HUES48 (cell line): ENCODE measurements around the gene MAP4K4.
A peak's percentile ranks its signal among the peaks of the same experiment; 100 is the strongest.
"Not testable (repeated sequence)": the region's sequence is repeated elsewhere in the genome, so short reads cannot be mapped to it uniquely, and the experiment has no call there.

Experiments used
- H3K27ac ChIP-seq: one replicate; pipeline ENCODE4 v1.7.0; 2013; ENCODE audit warnings: low read depth, low read length, inconsistent platforms
- H3K27me3 ChIP-seq: 2 replicates; pipeline ENCODE4 v1.6.1; 2013; ENCODE audit warnings: mild to moderate bottlenecking, low read length; ENCODE audit not compliant: control insufficient read depth, insufficient read depth
- H3K36me3 ChIP-seq: 2 replicates; pipeline ENCODE4 v1.6.1; 2013; ENCODE audit warnings: low read length; ENCODE audit not compliant: control insufficient read depth, insufficient read depth
- H3K4me1 ChIP-seq: 2 replicates; pipeline ENCODE4 v1.6.1; 2013; ENCODE audit warnings: mild to moderate bottlenecking, low read length; ENCODE audit not compliant: control insufficient read depth, insufficient read depth
- H3K4me3 ChIP-seq: 2 replicates; pipeline ENCODE4 v1.5.1; 2013; ENCODE audit warnings: mild to moderate bottlenecking, low read depth, low read length
- H3K9ac ChIP-seq: 2 replicates; pipeline ENCODE4 v1.6.1; 2013; ENCODE audit warnings: mild to moderate bottlenecking, low read depth, low read length, moderate library complexity
- H3K9me3 ChIP-seq: 2 replicates; pipeline ENCODE4 v1.6.1; 2013; ENCODE audit warnings: low read length; ENCODE audit not compliant: control insufficient read depth, insufficient read depth

The MAP4K4 gene

GRCh38 chr2:101930019-101930418 lies 232.5 kb downstream of the MAP4K4 start:
- Histone ChIP-seq H3K27ac (no peak overlapping the region), H3K4me3 (no peak overlapping the region), H3K9ac (no peak overlapping the region), H3K36me3 (no peaks in the 10 kb centered on the region), H3K27me3 (no peaks in the 10 kb centered on the region), H3K9me3 (peaks cover 23% of the 10 kb centered on the region), H3K4me1 (no peaks in the 10 kb centered on the region)

DNA sequence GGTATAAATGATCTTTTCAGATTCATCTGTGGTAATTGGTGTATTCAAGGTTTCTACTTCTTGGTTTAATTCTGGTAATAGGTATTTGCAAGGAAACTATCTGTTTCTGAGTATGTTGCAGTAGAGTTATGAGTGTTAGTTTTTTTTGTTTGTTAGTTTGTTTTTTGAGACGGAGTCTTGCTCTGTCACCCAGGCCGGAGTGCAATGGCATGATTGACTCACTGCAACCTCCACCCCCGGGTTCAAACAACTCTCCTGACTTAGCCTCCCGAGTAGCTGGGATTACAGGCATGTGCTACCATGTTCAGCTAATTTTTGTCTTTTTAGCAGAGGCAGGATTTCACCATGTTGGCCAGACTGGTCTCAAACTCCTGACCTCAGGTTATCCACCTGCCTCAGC lies 233.3 kb downstream of the MAP4K4 start:
- Histone ChIP-seq H3K27me3 (no peaks in the 10 kb centered on the region), H3K4me1 (peaks cover 6% of the 10 kb centered on the region; the same call in 1 of the 2 replicates), H3K4me3 (no peak overlapping the region), H3K9ac (no peak overlapping the region), H3K36me3 (no peaks in the 10 kb centered on the region), H3K27ac (no peak overlapping the region), H3K9me3 (peaks cover 18% of the 10 kb centered on the region)

GRCh38 chr2:101931402-101931801 lies 233.9 kb downstream of the MAP4K4 start:
- H3K9ac ChIP-seq, result no peak overlapping the region
- H3K36me3 ChIP-seq, result no peaks in the 10 kb centered on the region

DNA sequence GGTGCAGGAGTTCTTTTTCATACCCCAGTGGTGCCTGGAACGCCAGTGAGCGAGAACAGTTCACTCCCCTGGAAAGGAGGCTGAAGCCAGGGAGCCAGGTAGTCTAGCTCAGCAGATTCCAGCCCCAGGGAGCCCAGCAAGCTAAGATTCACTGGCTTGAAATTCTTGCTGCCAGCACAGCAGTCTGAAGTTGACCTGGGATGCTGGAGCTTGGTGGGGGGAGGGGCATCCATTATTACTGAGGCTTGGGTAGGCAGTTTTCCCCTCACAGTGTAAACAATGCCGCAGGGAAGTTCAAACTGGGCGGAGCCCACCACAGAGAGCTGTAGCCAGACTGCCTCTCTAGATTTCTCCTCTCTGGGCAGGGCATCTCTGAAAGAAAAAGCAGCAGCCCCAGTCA lies 238.3 kb downstream of the MAP4K4 start:
- H3K4me1 ChIP-seq, H3K9me3 ChIP-seq, H3K4me3 ChIP-seq, H3K36me3 ChIP-seq, H3K27me3 ChIP-seq, H3K9ac ChIP-seq: not testable (repeated sequence)
- peak overlapping the region; percentile 21 for H3K27ac ChIP-seq

More at GRCh38 chr2:101931402-101931801, 233.9 kb downstream of the MAP4K4 start:
- no peak overlapping the region for H3K4me3 ChIP-seq
- H3K4me1 ChIP-seq, result peaks cover 6% of the 10 kb centered on the region; the same call in 1 of the 2 replicates
- H3K27ac ChIP-seq, result no peak overlapping the region
- H3K9me3 ChIP-seq, result peaks cover 18% of the 10 kb centered on the region
- no peaks in the 10 kb centered on the region for H3K27me3 ChIP-seq

GRCh38 chr2:101942851-101943250 lies 245.3 kb downstream of the MAP4K4 start:
- Histone ChIP-seq H3K4me1 (no peaks in the 10 kb centered on the region), H3K9me3 (no peaks in the 10 kb centered on the region), H3K4me3 (no peak overlapping the region), H3K27ac (no peak overlapping the region), H3K27me3 (no peaks in the 10 kb centered on the region), H3K9ac (no peak overlapping the region), H3K36me3 (no peaks in the 10 kb centered on the region)
